Activated gamma-delta T cell treated with anti-CD3 and anti-CD28 coated beads, Interleukin-2, amount 50 U/mL, for 16 hours (primary cell): ENCODE measurements around the gene ZDHHC14.

Source experiments
- DNase-seq: peaks from one replicate; pipeline ENCODE4 v3.0.0-alpha.2; 2020; ENCODE audit warnings: low read depth

Gene ZDHHC14

DNA sequence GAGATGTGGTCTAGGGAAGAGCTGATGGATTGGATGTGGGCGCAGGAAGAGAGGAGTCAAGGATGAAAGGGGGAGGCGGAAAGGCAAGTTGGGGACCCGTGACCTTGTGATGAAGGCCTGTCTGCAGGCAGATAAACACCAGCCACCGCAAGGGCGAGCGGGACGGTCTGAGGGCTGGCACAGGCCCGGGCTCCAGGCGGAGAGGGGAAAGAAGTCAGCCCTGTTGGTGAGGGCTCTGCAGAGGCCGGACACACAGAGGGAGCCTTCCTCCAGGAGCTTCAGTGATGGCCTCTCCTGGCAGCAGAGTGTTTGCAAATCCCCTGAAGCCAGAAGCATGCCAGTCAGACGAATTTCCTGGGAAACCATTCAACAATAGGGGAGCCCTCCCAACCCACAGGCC is 112.2 kb downstream of the ZDHHC14 start:
- DNase-seq: no peak

DNA sequence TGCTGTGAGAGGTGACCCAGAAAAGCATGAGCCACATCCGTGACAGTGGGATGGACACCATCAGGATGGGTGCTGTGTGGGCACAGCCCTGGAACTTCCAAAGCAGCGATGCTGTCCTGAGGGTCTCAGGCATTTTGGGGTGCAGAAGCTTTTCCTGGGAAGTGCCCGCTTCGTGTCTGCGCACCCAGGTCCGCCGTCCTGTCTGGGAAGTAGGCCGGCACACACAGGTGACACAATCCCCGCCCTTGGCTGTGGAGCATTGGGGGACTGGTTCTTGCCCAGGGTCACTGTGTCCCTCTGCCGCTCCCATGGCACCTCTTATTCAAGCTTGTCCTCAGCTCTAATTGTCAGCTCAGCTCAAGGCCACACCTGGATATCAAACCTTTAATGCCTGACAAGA is 112.6 kb downstream of the ZDHHC14 start:
- no peak for DNase-seq

DNA sequence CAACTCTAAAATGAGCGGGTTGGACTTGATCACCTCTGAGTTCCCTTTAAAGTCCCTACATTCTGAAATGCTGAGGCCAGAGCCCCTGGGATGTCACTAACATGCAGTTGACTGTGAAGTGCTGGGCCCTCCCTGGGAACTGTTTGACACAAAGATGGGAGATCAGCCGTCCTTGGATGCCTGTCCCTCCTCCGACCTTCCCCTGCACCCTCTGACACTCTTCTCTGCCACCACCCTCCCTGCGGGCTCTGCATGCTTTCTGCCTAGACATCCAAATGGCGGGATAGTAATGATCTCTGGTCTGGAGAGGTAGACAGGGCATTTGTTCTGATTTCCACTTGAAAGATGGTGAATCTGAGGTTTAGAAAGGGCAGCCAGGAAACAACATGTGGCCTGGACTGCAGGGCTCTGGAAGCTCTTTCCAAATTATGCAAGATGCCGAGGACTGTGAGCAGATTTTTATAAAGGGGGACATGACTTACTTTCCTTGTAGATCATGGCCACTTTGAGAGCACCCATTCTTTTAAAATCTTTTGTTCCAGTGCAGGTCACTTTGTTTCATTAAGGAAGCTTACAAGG is 113.2 kb downstream of the ZDHHC14 start:
- DNase-seq: no peak

DNA sequence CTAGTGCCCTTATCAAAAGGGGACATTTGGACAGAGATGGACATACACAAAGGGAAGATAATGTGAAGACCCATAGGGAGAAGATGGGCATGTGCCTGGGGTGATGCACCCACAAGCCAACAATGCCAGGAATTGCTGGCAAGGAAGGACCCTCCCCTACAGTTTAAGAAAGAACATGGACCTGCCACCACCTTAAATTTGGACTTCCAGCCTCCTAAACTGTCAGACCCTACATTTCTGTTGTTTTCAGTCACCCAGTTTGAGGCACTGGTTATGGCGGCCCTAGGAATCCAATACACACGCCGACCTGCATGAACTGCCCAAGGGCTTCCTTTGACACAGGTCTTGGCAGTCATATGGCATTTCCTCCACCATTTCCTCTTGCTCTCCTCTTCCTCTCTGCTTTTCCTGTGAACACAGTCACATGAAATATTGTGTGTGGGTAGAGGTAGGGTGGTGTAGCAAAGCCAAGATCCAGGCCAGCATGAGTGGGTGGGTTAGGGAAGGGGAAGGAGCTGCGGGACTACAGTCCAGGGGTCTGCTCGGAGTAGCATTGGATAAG is 115.6 kb downstream of the ZDHHC14 start:
- DNase-seq: no peak

DNA sequence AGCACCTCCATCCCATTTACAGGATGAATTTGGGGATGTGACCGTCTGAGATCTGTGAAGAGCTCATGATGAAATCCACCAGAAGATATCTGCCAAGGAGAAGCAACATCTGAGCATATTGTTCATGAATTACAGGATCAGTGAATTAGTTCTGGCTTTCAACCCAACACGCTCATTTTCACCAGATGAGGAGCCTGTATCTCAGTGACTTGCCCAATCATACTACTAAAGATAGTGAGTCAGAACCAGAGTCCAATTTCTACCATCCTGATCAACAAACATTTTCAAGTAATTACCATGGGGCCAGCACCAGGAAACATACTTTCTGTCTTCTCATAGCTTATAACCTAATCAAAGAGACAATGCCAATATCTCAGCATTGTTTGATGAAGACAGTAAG is 116.6 kb downstream of the ZDHHC14 start:
- DNase-seq: no peak

DNA sequence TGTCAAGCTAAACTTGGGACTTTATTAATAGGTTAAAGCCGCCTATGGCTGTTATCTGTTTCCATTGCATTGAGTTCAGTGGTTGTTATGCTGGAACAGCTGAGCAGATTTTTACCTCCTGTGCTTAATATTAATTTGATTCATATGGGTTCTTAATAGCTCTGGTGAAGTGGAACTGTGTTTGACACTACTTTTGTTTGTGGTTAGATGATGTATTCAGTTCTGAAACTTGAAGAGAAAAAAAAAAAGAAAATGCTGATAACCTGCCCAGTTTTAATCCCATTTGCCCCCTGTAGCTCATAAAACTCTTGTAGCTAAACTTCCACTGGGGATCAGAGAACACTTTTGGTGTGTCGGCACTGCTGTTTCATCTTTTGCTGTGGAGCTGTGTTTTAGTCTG is 117.8 kb downstream of the ZDHHC14 start:
- DNase-seq: no peak

DNA sequence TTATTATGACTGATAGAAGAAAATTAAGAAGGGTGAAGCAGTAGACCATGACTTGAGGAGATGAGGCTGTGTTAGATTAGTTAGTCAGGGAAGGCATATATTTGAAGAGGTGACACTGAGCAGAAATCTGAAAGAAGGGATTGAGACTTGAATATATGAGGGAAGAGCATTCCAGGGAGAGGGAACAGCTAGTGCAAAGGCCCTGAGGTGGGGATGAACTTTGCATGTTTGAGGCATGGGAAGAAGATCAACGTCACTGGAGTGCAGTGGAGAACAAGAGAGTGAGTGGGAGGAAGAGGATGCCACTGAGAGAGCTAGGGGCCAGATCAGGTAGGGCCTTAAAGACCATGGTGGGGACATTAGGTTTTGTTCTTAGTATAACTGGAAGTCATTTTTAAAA is 119.0 kb downstream of the ZDHHC14 start:
- DNase-seq: no peak

DNA sequence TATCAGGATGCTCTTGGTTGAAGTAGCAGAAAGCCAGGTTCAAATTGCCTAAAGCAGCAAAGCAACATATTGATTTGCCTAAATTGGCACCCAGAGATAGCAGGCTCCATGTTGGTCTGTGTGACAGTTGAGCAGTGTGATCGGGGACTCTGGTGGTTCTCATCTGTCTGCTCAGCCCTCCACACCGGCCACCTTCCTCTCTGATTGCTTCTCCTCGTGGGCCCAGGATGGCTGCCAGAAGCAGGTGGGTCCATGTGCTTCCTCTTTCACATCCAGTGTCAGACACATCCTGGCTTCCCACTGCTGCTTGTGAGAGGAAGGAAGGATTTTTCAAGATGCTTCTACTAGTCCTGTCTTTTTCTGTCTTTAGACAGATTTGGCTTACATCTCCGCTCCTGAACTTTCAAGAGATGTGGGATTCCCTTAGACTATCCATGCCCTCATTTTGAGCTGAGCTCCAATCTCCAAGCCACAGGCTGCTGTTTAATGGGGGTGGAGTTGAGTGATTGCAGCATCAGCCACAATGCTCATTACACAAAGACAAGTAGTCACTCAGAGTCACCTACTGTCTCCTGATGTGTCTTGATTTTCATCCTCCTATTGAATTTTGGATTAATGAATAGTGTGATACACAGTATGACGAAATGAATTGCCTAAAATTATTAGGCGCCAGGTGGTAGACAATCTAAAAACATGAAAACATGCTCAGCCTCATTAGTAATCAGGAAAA is 122.2 kb downstream of the ZDHHC14 start:
- no peak for DNase-seq

DNA sequence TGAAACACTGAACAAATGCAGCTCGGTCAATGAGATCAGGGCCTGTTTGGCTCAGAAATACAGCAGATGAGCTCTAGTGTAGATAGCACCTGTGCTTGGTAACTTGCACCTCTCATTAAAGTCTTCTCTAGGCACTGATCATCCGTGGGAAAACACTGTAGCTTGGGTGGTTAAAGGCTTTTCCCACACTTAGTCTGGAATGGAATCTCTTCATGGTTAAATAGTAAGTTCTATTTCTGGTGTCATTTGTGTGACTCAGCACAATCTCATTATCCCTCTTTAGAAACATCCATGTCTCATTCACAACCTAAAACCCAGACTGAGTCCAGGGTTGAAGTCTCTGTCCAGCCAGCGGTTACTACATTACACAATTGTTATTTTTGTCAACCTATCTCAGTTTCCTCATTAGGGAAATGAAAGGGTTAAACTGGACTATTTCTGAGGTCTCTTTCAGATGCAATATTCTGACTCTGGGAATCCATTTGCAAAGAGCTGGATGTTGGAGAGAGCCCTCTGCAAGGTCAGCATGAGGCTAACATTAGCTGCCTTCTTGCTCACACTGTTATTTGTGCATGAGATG is 125.0 kb downstream of the ZDHHC14 start:
- DNase-seq: no peak

DNA sequence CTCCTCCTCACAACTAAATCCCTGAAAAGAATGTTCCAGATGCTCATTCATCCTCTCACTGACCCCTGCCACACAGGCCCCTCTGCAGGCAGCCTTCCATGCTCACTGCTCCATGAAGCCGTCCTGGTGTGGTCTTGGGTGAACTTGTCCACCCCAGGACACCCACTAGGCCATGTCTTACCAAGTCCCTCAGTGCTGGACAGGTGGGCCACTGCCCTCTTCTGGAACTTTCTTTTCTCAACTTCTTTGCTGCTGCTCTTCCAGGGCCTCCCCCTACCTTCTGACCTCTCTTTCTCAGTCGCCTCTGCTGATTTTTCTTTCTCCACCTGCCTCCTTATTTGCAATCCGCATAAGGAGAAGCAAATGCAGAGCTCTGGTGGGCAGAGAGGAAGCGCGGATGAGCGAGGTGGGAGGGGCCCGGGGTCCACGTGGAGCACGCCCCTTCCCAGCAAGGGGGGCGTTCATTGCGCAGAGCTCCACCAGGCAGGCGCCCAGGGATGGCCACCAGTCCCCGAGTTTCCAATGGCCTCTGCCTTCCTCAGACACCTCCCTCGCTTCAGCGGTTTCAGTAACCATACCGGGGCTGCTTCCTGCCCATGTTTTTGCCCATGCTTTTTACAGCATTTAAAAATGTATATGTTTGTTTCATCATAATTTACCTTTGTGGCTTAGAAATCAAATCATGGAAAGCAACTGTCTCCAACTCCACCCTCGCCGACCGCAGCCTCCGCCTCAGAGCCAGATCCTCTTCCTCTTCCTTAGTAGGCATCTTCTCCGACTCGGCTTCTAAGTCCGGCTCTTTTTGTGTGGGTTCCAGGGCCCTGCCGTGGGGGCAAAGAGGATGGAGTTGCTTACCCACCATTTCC is 129.6 kb downstream of the ZDHHC14 start:
- DNase-seq: no peak

DNA sequence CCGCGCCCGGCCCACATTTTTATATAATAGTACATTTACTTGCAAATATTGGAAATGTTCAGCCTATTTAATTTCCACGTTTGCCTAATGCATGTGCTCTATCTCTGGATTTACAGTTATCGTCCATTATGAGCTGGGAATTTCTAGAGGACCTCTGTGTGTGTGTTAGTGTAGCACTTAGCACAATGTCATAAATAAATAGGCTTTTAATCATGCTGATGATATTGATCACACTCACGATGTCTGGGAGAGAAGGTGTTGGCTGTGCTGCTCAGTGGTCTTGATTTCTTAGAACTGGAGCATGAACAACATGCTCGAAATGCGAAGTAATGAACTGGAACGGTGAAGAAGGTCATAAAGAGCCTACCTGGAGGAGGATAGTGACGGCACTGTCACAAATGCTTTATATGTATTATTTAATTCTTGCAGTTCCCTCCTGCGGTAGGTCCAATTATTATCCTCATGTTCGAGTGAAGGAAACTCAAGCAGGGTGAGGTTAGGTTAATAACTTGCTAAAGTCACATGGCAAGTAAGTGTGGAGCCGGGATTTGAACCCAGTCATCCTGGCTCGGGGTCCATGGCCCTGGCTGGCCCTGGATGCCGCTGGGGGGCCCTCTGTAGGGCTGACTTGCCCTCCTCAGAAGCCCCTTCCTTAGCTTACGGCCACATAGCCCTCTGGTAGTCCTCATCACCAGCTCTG is 130.8 kb downstream of the ZDHHC14 start:
- DNase-seq: no peak

DNA sequence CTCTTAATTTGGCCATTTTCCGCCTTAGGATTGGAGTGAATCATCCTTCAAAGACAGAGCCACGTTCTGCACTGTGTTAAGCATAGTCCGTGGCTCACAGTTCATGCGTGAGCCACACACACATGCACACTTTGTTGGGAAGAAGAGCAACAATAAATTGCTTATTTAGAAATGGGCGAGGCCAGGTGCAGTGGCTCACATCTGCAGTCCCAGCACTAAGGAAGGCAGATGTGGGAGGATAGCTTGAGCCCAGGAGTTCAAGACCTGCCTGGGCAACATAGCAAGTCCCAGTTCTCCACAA is 131.3 kb downstream of the ZDHHC14 start:
- no peak for DNase-seq

DNA sequence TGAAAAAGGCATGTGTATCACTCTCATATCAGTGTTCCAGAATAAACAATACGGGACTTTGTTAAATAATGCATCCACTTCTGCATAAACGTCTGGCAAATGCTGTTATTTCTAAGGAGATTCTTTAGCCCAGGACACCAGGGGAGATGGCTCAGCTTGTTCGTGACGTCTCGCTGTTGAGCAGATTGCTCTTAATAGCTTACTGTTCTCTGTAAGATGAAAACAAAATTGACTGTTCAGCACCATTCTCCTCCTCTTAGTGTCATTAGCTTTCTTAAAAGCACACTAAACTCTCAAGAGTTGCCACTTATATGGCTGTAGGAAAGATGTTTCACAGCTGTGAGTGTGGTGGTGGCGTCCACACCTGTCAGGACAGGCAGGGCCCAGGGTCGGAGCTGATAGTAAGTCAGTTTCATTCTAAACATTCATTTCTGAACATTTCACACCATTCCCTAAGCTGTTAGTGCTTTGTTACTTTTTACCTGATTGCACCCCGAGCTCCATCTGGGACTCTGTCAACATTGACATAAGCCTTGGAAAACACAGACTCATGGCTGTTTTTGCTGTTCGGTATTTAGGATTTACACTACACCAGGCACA is 132.1 kb downstream of the ZDHHC14 start:
- DNase-seq: no peak

DNA sequence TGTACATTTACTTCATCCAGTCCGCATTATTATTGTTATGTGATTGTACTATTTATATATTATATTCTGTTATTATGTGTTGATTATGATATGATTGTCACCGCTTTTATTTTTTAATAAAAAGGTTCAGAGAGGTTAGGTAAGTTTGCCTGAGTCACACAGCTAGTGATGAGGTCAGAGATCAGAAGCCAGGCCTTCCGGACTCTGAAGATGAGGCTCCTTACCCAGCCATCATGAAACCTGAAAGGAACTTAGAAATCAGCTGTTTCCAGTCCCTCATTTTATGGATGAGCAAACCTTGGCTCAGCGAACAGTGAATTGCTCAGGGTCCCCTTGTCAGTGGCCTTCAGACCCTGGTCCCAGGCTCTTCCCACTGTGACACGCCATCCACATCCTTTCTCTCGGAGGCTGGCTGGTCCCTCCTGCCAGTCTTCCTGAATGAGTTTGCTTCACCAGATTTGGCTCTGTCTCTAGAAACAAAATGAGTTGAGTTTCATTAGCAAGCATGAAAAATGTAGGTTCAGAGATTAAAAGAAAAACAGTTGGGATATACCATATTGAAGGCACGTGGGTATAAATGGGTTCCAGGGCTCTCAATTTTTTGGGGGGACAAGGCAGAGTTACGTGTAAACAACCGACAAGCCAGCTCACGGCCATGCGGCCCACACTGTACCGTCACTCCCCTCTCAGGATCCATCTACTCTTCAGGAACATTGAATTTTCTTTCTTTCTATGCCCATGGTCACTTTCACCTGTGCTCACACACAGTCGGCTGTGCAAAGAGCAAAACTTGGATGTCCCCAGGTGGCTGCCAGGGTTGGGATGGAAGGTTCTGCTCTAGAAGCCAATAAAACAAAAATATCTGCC is 132.9 kb downstream of the ZDHHC14 start:
- no peak for DNase-seq

DNA sequence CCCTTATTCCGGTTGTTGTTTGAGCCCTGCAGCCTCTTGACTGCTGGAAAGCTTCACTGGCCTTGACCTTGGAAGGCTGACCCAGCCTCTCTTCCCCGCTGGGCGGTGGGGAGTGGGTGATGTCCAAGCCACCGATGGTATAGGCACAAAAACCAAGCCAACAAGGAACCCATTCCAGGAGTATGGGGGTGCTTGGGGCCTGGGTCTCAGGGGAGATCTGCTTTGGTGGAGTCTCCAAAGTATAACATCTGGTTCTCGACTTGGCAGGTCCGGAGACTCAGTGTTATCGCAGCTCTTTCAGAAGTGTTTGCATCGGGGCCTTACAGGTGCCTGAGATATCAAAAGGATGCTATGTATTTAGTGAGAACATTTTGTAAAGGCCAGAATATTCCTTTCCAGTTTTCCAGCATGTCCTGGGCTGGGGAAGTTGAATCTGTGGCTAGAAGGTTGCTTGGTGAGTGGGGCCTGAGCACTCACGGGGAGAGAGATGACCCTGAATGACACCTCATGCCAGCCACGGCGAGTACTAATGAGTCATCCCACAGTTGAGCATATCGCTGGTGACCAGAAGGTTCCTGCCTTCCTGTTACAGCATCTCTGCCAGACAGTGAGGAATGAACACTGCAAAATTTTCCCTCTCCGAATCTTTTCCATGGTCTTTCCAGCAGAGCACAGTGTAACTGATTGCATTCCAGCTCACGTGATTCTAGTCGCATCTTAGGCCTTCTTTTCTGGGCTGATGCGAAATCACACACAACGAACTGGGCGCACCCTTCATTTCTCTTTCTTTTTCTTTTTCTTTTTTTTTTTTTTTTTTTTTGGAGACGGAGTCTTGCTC is 133.9 kb downstream of the ZDHHC14 start:
- DNase-seq: no peak

DNA sequence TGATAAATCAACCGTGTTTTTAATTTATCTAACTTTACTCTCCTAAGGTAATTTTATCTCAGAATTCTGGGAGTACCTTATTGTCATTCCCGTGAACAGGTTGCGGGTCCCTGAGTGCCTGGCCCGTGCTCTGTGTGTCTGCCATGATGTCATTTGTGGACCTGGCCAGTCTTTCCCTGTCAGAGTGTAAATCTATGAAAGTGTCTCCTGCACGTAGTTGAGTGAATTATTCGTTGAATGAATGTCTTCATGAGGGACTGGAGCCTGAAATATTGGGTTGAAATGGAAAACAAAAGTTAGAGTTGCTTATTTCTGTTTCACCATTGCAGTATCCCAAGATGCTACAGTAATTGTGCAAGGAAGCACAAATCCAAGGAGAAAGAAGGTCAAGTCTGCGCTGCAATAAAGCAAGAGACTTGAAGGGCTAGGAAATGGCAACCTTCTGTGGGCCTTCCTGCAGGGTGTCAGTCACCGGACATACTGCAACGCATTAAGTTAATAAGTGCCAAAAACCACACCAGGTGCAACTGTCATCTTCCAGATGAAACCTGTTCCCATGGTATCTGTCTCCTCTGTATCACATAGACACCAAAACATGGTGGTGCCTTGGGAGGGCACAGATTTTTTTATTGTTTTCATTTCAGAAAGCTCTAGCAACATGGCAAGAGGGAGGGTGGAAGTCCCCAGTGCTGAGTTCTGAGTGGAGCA is 135.5 kb downstream of the ZDHHC14 start:
- DNase-seq: no peak

DNA sequence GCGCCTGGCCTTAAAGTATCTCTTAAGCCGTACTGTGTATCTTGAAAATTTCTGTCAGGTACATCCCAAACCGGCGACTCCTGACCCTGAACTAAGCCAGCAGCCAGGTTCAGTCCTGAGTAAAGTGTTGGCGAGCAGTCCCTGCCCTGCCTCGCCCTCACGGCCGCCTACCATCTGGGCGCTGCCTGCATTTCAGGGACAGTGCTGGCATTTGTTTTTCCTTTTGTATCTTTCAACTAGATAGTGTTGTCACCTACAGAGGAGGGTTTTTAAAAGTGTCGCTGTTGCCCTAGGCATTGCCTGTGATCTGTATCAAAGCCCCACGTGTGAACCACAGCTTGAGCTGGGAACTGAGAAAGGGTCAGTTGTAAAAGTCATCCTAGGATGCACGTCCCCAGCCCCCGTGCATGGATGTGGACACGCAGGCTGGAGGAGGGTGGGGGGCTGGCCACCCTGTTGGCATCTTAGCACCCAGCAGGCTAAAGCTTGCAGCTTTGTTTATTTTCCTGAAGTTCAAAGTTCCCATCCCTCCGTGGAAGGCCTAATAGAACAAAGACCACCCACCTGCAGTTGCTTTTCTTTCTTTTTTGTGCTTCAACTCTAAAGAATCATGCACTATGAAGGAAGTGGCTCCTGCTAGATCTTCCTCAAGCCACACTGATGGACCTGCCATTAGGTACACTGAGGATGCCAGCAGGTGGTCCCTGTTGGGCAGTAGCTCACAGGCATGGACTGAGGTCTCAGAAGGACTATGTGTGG is 136.8 kb downstream of the ZDHHC14 start:
- no peak for DNase-seq
